Adrenal gland (tissue), 12 donors: ENCODE measurements around the gene ADRB1. TPM values are rescaled to one million over a fixed set of nuclear protein-coding genes. Genes with fewer than 3 reads are reported as not detected.

Experiments
- DNase-seq, 7 donors: peaks; one replicate each; pipeline ENCODE4 v3.0.0-alpha.2; 2019 to 2020
- H3K27ac ChIP-seq, 5 donors: fragments of 200-600 bp; sonication (generic) in 4 of 5; 1 replicate in 3 of 5; 2 replicates in 2 of 5; pipeline versions ENCODE4 v1.5.1 to v1.8.0; 2016 to 2020; ENCODE audit warnings: mild to moderate bottlenecking in 1 of 5
- H3K27me3 ChIP-seq: fragments of 200-600 bp; 2 replicates; pipeline ENCODE4 v1.8.0; 2021
- H3K36me3 ChIP-seq, 2 donors: fragments of 200-600 bp; replicated peaks in 1 of 2; 1 replicate in 1 of 2; 2 replicates in 1 of 2; pipeline versions ENCODE4 v1.5.1 to v1.8.0; 2018 to 2022
- H3K4me1 ChIP-seq, 2 donors: fragments of 200-600 bp; replicated peaks in 1 of 2; 1 replicate in 1 of 2; 2 replicates in 1 of 2; pipeline versions ENCODE4 v1.5.1 to v1.8.0; 2018 to 2021
- H3K4me3 ChIP-seq, 4 donors: fragments of 200-600 bp; sonication (generic) in 3 of 4; one replicate each; pipeline ENCODE4 v1.5.1; 2016 to 2018
- H3K9me3 ChIP-seq, 3 donors: fragments of 200-600 bp; sonication (generic) in 1 of 3; replicated peaks in 1 of 3; 1 replicate in 2 of 3; 2 replicates in 1 of 3; pipeline versions ENCODE4 v1.5.1 to v1.8.0; 2016 to 2021
- POLR2A ChIP-seq, 2 donors: fragments of 450-650 bp; IDR thresholded peaks; one replicate each; pipeline ENCODE4 v1.6.1; 2017; ENCODE audit warnings: antibody characterized with exemption in 2 of 2, mild to moderate bottlenecking in 2 of 2, moderate library complexity in 1 of 2
- WGBS, 4 donors: extraction: QIAGEN DNeasy Blood & Tissue Kit in 2 of 4; methylation state at CpG; one replicate each; pipeline versions ENCODE4 v1.1.5 to v1.1.7; 2013 to 2017; 5-methylcytosine and 5-hydroxymethylcytosine counted together
- intact Hi-C, 2 donors: fragments of 100-400 bp; cut with DNase I; formaldehyde crosslinking; loops; one replicate each; pipeline versions ENCODE4 v1.14.1 to v1.15.0; 2022 to 2023
- polyA plus RNA-seq, 3 donors: library from polyadenylated mRNA; stranded (reverse); fragments of 200-250 nt in 2 of 3; fragments of 350-450 nt in 1 of 3; fragmentation: Illumina TruSeq in 1 of 3; extraction: RNeasy Lipid Tissue Mini Kit (QIAGEN cat#74804) in 1 of 3; gene quantifications; one replicate each; pipeline ENCODE4 v1.2.3, GENCODE V29; 2013 to 2014
- total RNA-seq, 9 donors: library from RNA; depleted of rRNA in 4 of 9; stranded (reverse); fragments of >200 nt in 4 of 9; fragments of 120-200 nt in 1 of 9; fragmentation: NEBNext Ultra II Directional in 1 of 9; extraction: Animal tissue kit (Norgen Biotek cat#: 25700) in 1 of 9; gene quantifications; one replicate each; pipeline versions ENCODE4 v1.1.0 to v1.2.4, GENCODE V29; 2013 to 2023
- TF ChIP-seq, protein P1 (sequence below), 6 experiments: fragments of 450-650 bp in 4 of 6; fragments of 200-600 bp in 2 of 6; sonication (generic) in 1 of 6; IDR thresholded peaks; 1 replicate in 5 of 6; 2 replicates in 1 of 6; pipeline versions ENCODE4 v1.5.1 to v1.8.0; 2016 to 2021; ENCODE audit warnings: antibody characterized with exemption in 6 of 6, mild to moderate bottlenecking in 2 of 6, moderate library complexity in 1 of 6
- donor health status: healthy with polysubstance abuse.
- donor health status: Bipolar disorder and iron deficiency.
- donor health status: DM: yes; HTN: yes; CAD: no.
- donor health status: DM: no; HTN: no; CAD: no.
- donor health status: DM: no; HTN: no; CAD: no.
- donor health status: DM: yes; HTN: yes; CAD: no.

The ADRB1 gene
- total and polyA plus RNA-seq, 12 donors, result 0.13 to 0.78 (median 0.26) TPM; not detected in 3

DNA sequence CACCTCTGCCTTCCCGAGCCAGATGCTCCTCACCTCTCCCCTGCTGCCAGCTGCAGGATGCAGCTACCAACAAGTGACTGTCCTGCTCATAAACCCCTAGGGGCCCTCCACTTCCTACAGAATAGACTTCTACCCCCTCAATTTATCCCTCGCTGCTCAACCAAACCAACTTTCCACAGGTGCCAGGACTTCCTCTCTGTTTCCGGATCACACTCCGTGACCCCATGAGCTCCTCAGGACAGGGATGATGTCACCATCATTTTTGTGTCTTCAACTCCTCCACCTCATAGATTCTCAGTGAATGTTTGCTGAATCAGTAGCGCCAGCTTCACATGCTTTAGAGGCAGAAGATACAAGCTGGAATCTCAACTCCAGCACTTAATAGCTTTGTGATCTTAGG is 25.8 kb upstream of the ADRB1 start:
- H3K27me3 ChIP-seq, result no peaks in the 10 kb centered on the region
- no peak overlapping the region for H3K27ac ChIP-seq
- H3K4me1 ChIP-seq, result peaks cover 0 to 6% of the 10 kb centered on the region in 2 donors
- H3K4me3 ChIP-seq, result no peak overlapping the region
- DNase-seq, result no peak
- 44 to 65% (median 59%) methylated on average over 5 of the region's 5 CpGs for WGBS, 4 donors
- intact Hi-C loops, result no loop called here
- no peaks in the 10 kb centered on the region for H3K9me3 ChIP-seq
- no peaks in the 10 kb centered on the region for H3K36me3 ChIP-seq
- TF ChIP-seq, protein P1, sequence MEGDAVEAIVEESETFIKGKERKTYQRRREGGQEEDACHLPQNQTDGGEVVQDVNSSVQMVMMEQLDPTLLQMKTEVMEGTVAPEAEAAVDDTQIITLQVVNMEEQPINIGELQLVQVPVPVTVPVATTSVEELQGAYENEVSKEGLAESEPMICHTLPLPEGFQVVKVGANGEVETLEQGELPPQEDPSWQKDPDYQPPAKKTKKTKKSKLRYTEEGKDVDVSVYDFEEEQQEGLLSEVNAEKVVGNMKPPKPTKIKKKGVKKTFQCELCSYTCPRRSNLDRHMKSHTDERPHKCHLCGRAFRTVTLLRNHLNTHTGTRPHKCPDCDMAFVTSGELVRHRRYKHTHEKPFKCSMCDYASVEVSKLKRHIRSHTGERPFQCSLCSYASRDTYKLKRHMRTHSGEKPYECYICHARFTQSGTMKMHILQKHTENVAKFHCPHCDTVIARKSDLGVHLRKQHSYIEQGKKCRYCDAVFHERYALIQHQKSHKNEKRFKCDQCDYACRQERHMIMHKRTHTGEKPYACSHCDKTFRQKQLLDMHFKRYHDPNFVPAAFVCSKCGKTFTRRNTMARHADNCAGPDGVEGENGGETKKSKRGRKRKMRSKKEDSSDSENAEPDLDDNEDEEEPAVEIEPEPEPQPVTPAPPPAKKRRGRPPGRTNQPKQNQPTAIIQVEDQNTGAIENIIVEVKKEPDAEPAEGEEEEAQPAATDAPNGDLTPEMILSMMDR (IDR thresholded peaks at IDR 0.05), result no peak
- TF ChIP-seq POLR2A (IDR thresholded peaks at IDR 0.05), result no peak

DNA sequence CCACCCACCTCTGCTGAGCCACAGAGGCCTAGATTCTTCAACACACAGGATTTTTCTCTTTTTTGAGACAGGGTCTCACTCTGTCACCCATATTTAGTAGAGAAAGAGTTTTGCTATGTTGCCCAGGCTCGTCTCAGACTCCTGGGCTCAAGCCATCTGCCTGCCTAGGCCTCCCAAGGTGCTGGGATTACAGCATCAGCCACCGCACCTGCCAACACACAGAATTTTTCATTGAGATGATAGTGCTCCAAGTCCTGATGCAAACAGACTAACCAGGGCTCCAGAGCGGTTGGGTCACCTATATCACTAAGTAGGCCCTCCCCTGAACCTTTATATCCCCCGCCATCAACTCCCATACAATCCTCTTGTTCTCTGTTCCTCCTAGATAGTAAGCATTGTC is 24.4 kb upstream of the ADRB1 start:
- no peak overlapping the region for H3K4me3 ChIP-seq
- WGBS, 4 donors, result 91 to 99% (median 96%) methylated on average over 4 of the region's 4 CpGs
- no peak for TF ChIP-seq POLR2A (IDR thresholded peaks at IDR 0.05)
- TF ChIP-seq, protein P1 (IDR thresholded peaks at IDR 0.05), result no peak
- intact Hi-C loops, result no loop called here
- no peaks in the 10 kb centered on the region for H3K36me3 ChIP-seq
- H3K9me3 ChIP-seq, result no peaks in the 10 kb centered on the region
- peaks cover 0 to 6% of the 10 kb centered on the region in 2 donors for H3K4me1 ChIP-seq
- DNase-seq, result no peak
- no peaks in the 10 kb centered on the region for H3K27me3 ChIP-seq
- H3K27ac ChIP-seq, result no peak overlapping the region

DNA sequence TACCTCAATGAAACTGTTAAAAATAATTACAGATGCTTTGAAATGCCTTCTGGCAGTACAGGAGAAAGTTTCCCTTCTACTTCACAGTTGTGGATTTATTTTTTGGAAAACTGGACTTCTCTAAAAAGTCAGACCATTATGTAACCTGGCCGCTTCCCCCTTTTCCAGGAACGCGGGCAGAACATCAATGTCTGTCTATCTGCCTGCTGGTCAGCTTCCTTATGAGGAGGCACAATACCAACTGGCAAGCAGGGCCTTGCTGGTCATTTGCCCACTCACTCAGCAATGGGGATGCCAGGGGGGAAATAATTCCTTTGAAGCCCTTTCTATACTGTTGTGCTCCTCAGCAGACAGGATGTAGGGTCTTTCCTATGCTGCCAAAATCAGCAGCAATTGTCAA is 22.5 kb upstream of the ADRB1 start:
- Histone ChIP-seq H3K27ac (no peak overlapping the region), H3K9me3 (no peaks in the 10 kb centered on the region), H3K27me3 (no peaks in the 10 kb centered on the region), H3K4me3 (no peak overlapping the region), H3K36me3 (no peaks in the 10 kb centered on the region), H3K4me1 (peaks cover 0 to 6% of the 10 kb centered on the region in 2 donors)
- TF ChIP-seq, protein P1 (IDR thresholded peaks at IDR 0.05), result no peak
- no peak for TF ChIP-seq POLR2A (IDR thresholded peaks at IDR 0.05)
- 62 to 87% (median 73%) methylated on average over 3 of the region's 3 CpGs for WGBS, 4 donors
- intact Hi-C loops, result no loop called here
- DNase-seq, result peak in 1 of 7 donors; percentile 16

DNA sequence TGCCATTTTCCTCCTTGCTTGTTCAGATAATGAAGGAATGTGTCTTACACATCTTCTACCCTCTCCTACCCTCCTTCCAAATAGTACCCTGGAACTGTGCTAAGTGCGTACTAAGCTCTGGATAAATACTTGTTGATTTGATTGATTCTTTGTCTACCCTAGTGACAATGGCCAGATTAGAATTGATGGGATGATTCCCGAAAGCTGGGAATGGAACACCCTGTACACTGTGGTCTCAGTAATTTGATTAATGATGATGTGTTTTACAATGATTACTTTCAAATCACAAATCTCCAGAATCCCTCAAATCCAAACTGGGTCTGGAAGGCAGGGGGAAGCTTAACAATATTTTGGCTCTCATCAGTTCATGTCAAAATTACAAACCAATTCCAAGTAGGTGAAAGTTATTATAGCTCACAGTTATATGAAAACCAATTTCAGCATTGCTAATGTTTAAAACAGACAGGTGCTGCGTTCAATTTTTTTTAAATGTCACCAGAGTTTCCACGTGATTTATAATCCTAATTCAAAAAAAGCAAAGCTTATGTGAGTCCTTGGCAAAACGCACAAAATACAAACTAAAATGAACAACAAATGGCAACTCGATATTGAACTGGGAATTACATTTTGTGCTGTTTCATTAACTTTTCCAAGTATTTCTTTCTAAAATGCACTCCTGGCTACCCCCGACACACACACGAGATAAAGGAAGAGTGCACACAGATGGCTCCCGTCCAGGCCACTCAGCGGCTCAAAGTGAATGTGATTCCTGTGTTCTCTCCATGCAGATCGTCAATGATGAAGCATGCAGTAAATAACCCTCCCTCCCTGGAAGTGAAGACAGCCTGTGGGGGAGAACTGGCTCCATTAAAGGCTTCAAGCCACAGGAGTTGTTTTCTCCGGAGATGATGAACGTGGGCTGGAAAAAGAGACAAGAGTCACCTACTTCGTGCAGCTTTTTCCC is 21.7 kb upstream of the ADRB1 start:
- Histone ChIP-seq H3K27me3 (no peaks in the 10 kb centered on the region), H3K4me3 (no peak overlapping the region), H3K9me3 (no peaks in the 10 kb centered on the region), H3K4me1 (peaks cover 0 to 6% of the 10 kb centered on the region in 2 donors), H3K36me3 (no peaks in the 10 kb centered on the region), H3K27ac (no peak overlapping the region)
- no peak for DNase-seq
- intact Hi-C loops, result no loop called here
- TF ChIP-seq, protein P1 (IDR thresholded peaks at IDR 0.05), result no peak
- no peak for TF ChIP-seq POLR2A (IDR thresholded peaks at IDR 0.05)
- 35 to 43% (median 42%) methylated on average over 14 of the region's 14 CpGs for WGBS, 4 donors
